GM21390 (cell line): ENCODE data around the gene CEBPG.

Experiments
- ATAC-seq: cut with Tn5 transposase; IDR thresholded peaks from one replicate; pipeline ENCODE4 v1.9.1; 2021; ENCODE audit not compliant: unreplicated experiment

The CEBPG gene

GRCh38 chr19:33394723-33395560, 21.4 kb downstream of the CEBPG start:
- ATAC-seq: no peak

- ATAC-seq: no peak
Observed at GRCh38 chr19:33395561-33396550, 22.3 kb downstream of the CEBPG start.

- ATAC-seq: no peak
Observed at GRCh38 chr19:33396701-33397535, 23.4 kb downstream of the CEBPG start.

GRCh38 chr19:33397536-33398360, 24.2 kb downstream of the CEBPG start:
- ATAC-seq: no peak

GRCh38 chr19:33398361-33399060, 25.0 kb downstream of the CEBPG start:
- ATAC-seq: no peak

GRCh38 chr19:33399081-33399744, 25.7 kb downstream of the CEBPG start:
- ATAC-seq: no peak

- no peak for ATAC-seq
Observed at GRCh38 chr19:33399745-33400681, 26.5 kb downstream of the CEBPG start.

GRCh38 chr19:33400856-33401682, 27.6 kb downstream of the CEBPG start:
- no peak for ATAC-seq

- ATAC-seq: no peak
Observed at GRCh38 chr19:33401683-33402420, 28.3 kb downstream of the CEBPG start.

- no peak for ATAC-seq
Observed at GRCh38 chr19:33402421-33403220, 29.1 kb downstream of the CEBPG start.

- no peak for ATAC-seq
Observed at GRCh38 chr19:33403221-33403972, 29.9 kb downstream of the CEBPG start.

GRCh38 chr19:33403973-33404304, 30.4 kb downstream of the CEBPG start:
- no peak for ATAC-seq

GRCh38 chr19:33404506-33405253, 31.2 kb downstream of the CEBPG start:
- ATAC-seq: no peak

GRCh38 chr19:33405254-33405552, 31.7 kb downstream of the CEBPG start:
- ATAC-seq: no peak
